CD4-positive, alpha-beta memory T cell (primary cell): ENCODE measurements around the gene MEGF8. TPM values are rescaled to one million over a fixed set of nuclear protein-coding genes. Genes with fewer than 3 reads are reported as not detected.
A peak's percentile ranks its signal among the peaks of the same experiment; 100 is the strongest.

Source experiments
- CTCF ChIA-PET: fragments of 350-600 bp; sonication (Branson Sonifier 250); formaldehyde crosslinking; loops from one replicate; lab custom pipeline; 2021; ENCODE audit warnings: inconsistent platforms; ENCODE audit not compliant: partially characterized antibody; lab: Charles Lee
- POLR2A ChIA-PET: fragments of 350-600 bp; sonication (Branson Sonifier 250); formaldehyde crosslinking; loops from one replicate; lab custom pipeline; 2021; ENCODE audit not compliant: partially characterized antibody; lab: Charles Lee
- DNase-seq, 5 donors: peaks; one replicate each; pipeline versions ENCODE4 v3.0.0 to v3.0.0-alpha.2; 2020 to 2022; ENCODE audit warnings: mixed read lengths in 1 of 5
- H3K27ac ChIP-seq: one replicate; pipeline ENCODE4 v1.7.0; 2013; ENCODE audit warnings: low read depth, low read length
- H3K27me3 ChIP-seq: 2 replicates; pipeline ENCODE4 v1.7.0; 2013; ENCODE audit warnings: mild to moderate bottlenecking, low read length, moderate library complexity; ENCODE audit not compliant: insufficient read depth
- H3K36me3 ChIP-seq: 2 replicates; pipeline ENCODE4 v1.7.0; 2013; ENCODE audit warnings: mild to moderate bottlenecking, low read length, moderate library complexity; ENCODE audit not compliant: insufficient read depth
- H3K4me1 ChIP-seq: 2 replicates; pipeline ENCODE4 v1.7.0; 2013; ENCODE audit warnings: mild to moderate bottlenecking, low read length, moderate library complexity; ENCODE audit not compliant: insufficient read depth
- H3K4me3 ChIP-seq, 2 donors: one replicate each; pipeline ENCODE4 v1.7.0; 2013; ENCODE audit warnings: low read length in 2 of 2, mild to moderate bottlenecking in 1 of 2
- H3K9me3 ChIP-seq, 2 donors: one replicate each; pipeline ENCODE4 v1.7.0; 2013; ENCODE audit warnings: low read length in 2 of 2, control low read depth in 1 of 2; ENCODE audit not compliant: control insufficient read depth in 1 of 2
- H3K27ac Mint-ChIP-seq, 7 donors: one replicate each; pipeline ENCODE4 v1.8.0; 2020 to 2021; ENCODE audit warnings: mixed read lengths in 7 of 7, mild to moderate bottlenecking in 6 of 7, inconsistent platforms in 3 of 7, moderate library complexity in 3 of 7
- H3K27me3 Mint-ChIP-seq, 2 donors: one replicate each; pipeline ENCODE4 v1.8.0; 2020 to 2021; ENCODE audit warnings: mixed read lengths in 2 of 2
- H3K36me3 Mint-ChIP-seq, 2 donors: one replicate each; pipeline ENCODE4 v1.8.0; 2020 to 2021; ENCODE audit warnings: mixed read lengths in 2 of 2, inconsistent platforms in 1 of 2, mild to moderate bottlenecking in 1 of 2
- H3K4me1 Mint-ChIP-seq, 4 donors: one replicate each; pipeline ENCODE4 v1.8.0; 2020 to 2021; ENCODE audit warnings: mixed read lengths in 4 of 4, mild to moderate bottlenecking in 1 of 4
- H3K4me3 Mint-ChIP-seq, 8 donors: one replicate each; pipeline ENCODE4 v1.8.0; 2020 to 2021; ENCODE audit warnings: mixed read lengths in 8 of 8, mild to moderate bottlenecking in 7 of 8, moderate library complexity in 6 of 8, inconsistent platforms in 3 of 8
- H3K9me3 Mint-ChIP-seq, 8 donors: one replicate each; pipeline ENCODE4 v1.8.0; 2020 to 2021; ENCODE audit warnings: mixed read lengths in 8 of 8, mild to moderate bottlenecking in 5 of 8, inconsistent platforms in 3 of 8, moderate library complexity in 1 of 8
- intact Hi-C: fragments of 100-400 bp; cut with micrococcal nuclease; formaldehyde crosslinking; loops from one replicate; pipeline ENCODE4 v1.15.1; 2023
- microRNA-seq: library from miRNA; unstranded; fragments of <30 nt; microRNA quantifications from one replicate; pipeline ENCODE4 v1.2.0, GENCODE V29; 2021; ENCODE audit warnings: borderline replicate concordance, borderline number of aligned reads, borderline microRNAs expressed, mixed read lengths
- polyA plus RNA-seq, 2 donors: library from polyadenylated mRNA; unstranded; fragments of 300-500 nt; fragmentation: Illumina TruSeq; gene quantifications; one replicate each; pipeline ENCODE4 v1.2.3, GENCODE V29; 2021
- total RNA-seq, 2 experiments: library from RNA; stranded (reverse); gene quantifications; one replicate each; pipeline ENCODE4 v1.2.3, GENCODE V29; 2021

Gene MEGF8
- total and polyA plus RNA-seq, 4 experiments from 2014 or later = 0.09 to 9.5 (median 4.5) TPM

DNA sequence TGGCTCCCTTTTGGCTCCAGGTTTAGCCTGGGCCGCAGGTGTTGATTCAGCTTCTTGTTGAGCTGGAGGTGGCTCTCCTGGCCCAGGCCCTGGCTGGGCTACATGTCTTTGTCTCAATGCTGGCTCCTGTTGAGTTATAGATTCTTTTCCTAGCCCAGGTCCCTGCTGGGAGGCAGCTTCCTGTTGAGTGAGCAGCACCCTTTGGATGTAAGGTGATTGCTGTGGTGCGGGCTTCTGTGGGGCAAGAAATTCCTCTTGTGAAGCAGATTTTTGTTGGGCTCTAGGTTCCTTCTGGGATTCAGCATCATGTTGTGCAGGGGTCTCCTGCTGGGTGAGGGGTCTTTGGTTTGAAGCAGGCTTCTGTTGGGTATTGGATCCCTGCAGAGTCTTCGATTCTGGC is 101.2 kb downstream of the MEGF8 start:
- no peaks in the 10 kb centered on the region for H3K27me3 Mint-ChIP-seq
- no peaks in the 10 kb centered on the region for H3K9me3 Mint-ChIP-seq
- no peaks in the 10 kb centered on the region for H3K36me3 ChIP-seq
- no peak overlapping the region for H3K4me3 Mint-ChIP-seq
- H3K4me3 ChIP-seq = no peak overlapping the region
- no peaks in the 10 kb centered on the region for H3K9me3 ChIP-seq
- peaks cover 21% of the 10 kb centered on the region for H3K4me1 ChIP-seq
- H3K27ac Mint-ChIP-seq = peak overlapping the region in 2 of 7 donors; percentile 19 to 61
- DNase-seq = no peak
- peaks cover 0 to 7% of the 10 kb centered on the region in 2 donors for H3K36me3 Mint-ChIP-seq
- POLR2A ChIA-PET = interaction anchor here (0.6 kb wide), 1 partner anchor 651 kb away, joined by 3 read pairs; no protein-coding TSS in a partner anchor
- intact Hi-C loops = no loop called here
- H3K27me3 ChIP-seq = no peaks in the 10 kb centered on the region
- no peak overlapping the region for H3K27ac ChIP-seq
- CTCF ChIA-PET = interaction anchor here (0.6 to 1.7 kb wide), 2 partner anchors 11 to 12 kb away, joined by 3 to 6 read pairs; no protein-coding TSS in a partner anchor
- peaks cover 14 to 29% (median 19%) of the 10 kb centered on the region in 4 donors for H3K4me1 Mint-ChIP-seq

DNA sequence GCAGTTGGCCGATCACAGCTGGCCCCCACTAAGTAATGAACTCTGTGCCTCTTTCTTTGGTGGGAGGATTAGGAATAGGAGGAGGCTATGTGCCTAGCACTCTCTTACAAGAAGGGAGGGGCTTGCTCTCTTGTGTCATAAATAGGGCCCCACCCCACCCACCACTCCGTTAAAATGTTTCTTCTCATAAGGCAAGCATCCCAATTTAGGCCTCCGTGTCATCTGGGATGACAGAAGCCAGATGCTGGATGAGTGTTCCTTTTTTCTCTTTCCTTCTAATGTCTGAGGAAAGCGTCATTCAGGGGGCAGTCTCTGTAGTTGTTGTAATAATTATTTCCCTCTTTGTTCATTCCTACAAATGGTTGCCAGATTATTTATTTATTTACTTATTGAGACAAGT is 101.9 kb downstream of the MEGF8 start, which contains the start of gene LIPE:
TSS of gene LIPE (minus strand) at position 76 of the 400 bp plus-strand sequence. CDS start 239 bp downstream, outside the sequence.
- ChIA-PET POLR2A (interaction anchor here (0.6 kb wide), 1 partner anchor 652 kb away, joined by 3 read pairs; no protein-coding TSS in a partner anchor), CTCF (interaction anchor here (0.6 to 2.9 kb wide), 3 partner anchors 10 to 14 kb away, joined by 3 to 11 read pairs (median 6); partner anchors contain the start of gene CXCL17)
- no peak within 1 kb of the TSS for H3K4me3 ChIP-seq
- H3K27me3 ChIP-seq = no peaks in the 10 kb centered on the region
- peak within 1 kb of the TSS in 1 of 8 donors; percentile 20 for H3K4me3 Mint-ChIP-seq
- H3K36me3 Mint-ChIP-seq = peaks cover 0 to 7% of the 10 kb centered on the region in 2 donors
- no peaks in the 10 kb centered on the region for H3K9me3 ChIP-seq
- no peaks in the 10 kb centered on the region for H3K27me3 Mint-ChIP-seq
- DNase-seq = no peak
- no peak within 1 kb of the TSS for H3K27ac ChIP-seq
- no peaks in the 10 kb centered on the region for H3K9me3 Mint-ChIP-seq
- no peaks in the 10 kb centered on the region for H3K36me3 ChIP-seq
- H3K4me1 ChIP-seq = peaks cover 14% of the 10 kb centered on the region
- intact Hi-C loops = no loop called here
- H3K27ac Mint-ChIP-seq = peak within 1 kb of the TSS in 2 of 7 donors; percentile 19 to 61
- H3K4me1 Mint-ChIP-seq = peaks cover 8 to 22% (median 13%) of the 10 kb centered on the region in 4 donors

Small RNA genes within 50 kb of the gene (microRNA-seq; reads per million reads assigned to microRNA genes)
- gene MIR8077 = not detected

Other genes with a start within 250 kb of the MEGF8 start
- gene ZNF574, start 249.5 kb upstream of the MEGF8 start, total RNA-seq = 10 to 100 TPM; 25.1 to 26.0 TPM
- 10 to 100 TPM; 14.8 to 24.6 TPM for gene ZNF574, start 249.5 kb upstream of the MEGF8 start, polyA plus RNA-seq
- 10 to 100 TPM; 68.5 to 69.3 TPM for gene POU2F2, start 193.2 kb upstream of the MEGF8 start, total RNA-seq
- gene POU2F2, start 193.2 kb upstream of the MEGF8 start, polyA plus RNA-seq = 10 to 100 TPM in 1 of 2 donors, 1 to 10 TPM in 1; 3.1 to 22.7 TPM
- 10 to 100 TPM; 68.4 to 71.5 TPM for gene DEDD2, start 108.0 kb upstream of the MEGF8 start, total RNA-seq
- 100 to 1,000 TPM; 141 to 162 TPM for gene DEDD2, start 108.0 kb upstream of the MEGF8 start, polyA plus RNA-seq
- gene ZNF526, start 105.3 kb upstream of the MEGF8 start, total RNA-seq = 10 to 100 TPM; 26.7 to 28.8 TPM
- gene ZNF526, start 105.3 kb upstream of the MEGF8 start, polyA plus RNA-seq = 10 to 100 TPM in 1 of 2 donors, 1 to 10 TPM in 1; 2.3 to 10.2 TPM
- 10 to 100 TPM; 36.4 to 38.9 TPM for gene GSK3A, start 83.0 kb upstream of the MEGF8 start, total RNA-seq
- gene GSK3A, start 83.0 kb upstream of the MEGF8 start, polyA plus RNA-seq = 10 to 100 TPM; 10.0 to 23.6 TPM
- gene ERF, start 70.5 kb upstream of the MEGF8 start, total RNA-seq = 10 to 100 TPM; 38.5 to 39.9 TPM
- gene ERF, start 70.5 kb upstream of the MEGF8 start, polyA plus RNA-seq = 1 to 10 TPM; 2.7 to 3.7 TPM
- 10 to 100 TPM; 81.6 to 82.6 TPM for gene CIC, start 56.4 kb upstream of the MEGF8 start, total RNA-seq
- 1 to 10 TPM in 1 of 2 donors, not detected in 1; 3.5 TPM for gene CIC, start 56.4 kb upstream of the MEGF8 start, polyA plus RNA-seq
- under 1 TPM; 0.28 to 0.64 TPM for gene PRR19, start 23.5 kb upstream of the MEGF8 start, total RNA-seq
- under 1 TPM; 0.48 to 0.85 TPM for gene PRR19, start 23.5 kb upstream of the MEGF8 start, polyA plus RNA-seq
- 10 to 100 TPM; 17.0 to 17.2 TPM for gene PAFAH1B3, start 23.0 kb upstream of the MEGF8 start, total RNA-seq
- gene PAFAH1B3, start 23.0 kb upstream of the MEGF8 start, polyA plus RNA-seq = 10 to 100 TPM; 35.0 to 43.7 TPM
- not detected for gene TMEM145, start 12.3 kb upstream of the MEGF8 start, total RNA-seq
- gene TMEM145, start 12.3 kb upstream of the MEGF8 start, polyA plus RNA-seq = not detected
- not detected for gene CNFN, start 64.7 kb downstream of the MEGF8 start, total RNA-seq
- gene CNFN, start 64.7 kb downstream of the MEGF8 start, polyA plus RNA-seq = under 1 TPM in 1 of 2 donors, not detected in 1; 0.96 TPM
- gene LIPE, start 101.8 kb downstream of the MEGF8 start, total RNA-seq = 10 to 100 TPM; 32.5 to 32.6 TPM
- gene LIPE, start 101.8 kb downstream of the MEGF8 start, polyA plus RNA-seq = 1 to 10 TPM; 4.0 to 7.4 TPM
- not detected for gene CXCL17, start 117.3 kb downstream of the MEGF8 start, total RNA-seq
- gene CXCL17, start 117.3 kb downstream of the MEGF8 start, polyA plus RNA-seq = not detected
- 1 to 10 TPM; 1.3 to 1.6 TPM for gene CEACAM1, start 202.8 kb downstream of the MEGF8 start, total RNA-seq
- 1 to 10 TPM; 1.8 to 5.5 TPM for gene CEACAM1, start 202.8 kb downstream of the MEGF8 start, polyA plus RNA-seq